Retina (tissue), 1 donor: ENCODE data around the gene ABCB10.
A peak's percentile ranks its signal among the peaks of the same experiment; 100 is the strongest.
"Not testable (repeated sequence)": the region's sequence is repeated elsewhere in the genome, so short reads cannot be mapped to it uniquely, and the experiment has no call there.

Experiments used
- DNase-seq: peaks from one replicate; pipeline ENCODE4 v3.0.0-alpha.2; 2016

Gene ABCB10

DNA sequence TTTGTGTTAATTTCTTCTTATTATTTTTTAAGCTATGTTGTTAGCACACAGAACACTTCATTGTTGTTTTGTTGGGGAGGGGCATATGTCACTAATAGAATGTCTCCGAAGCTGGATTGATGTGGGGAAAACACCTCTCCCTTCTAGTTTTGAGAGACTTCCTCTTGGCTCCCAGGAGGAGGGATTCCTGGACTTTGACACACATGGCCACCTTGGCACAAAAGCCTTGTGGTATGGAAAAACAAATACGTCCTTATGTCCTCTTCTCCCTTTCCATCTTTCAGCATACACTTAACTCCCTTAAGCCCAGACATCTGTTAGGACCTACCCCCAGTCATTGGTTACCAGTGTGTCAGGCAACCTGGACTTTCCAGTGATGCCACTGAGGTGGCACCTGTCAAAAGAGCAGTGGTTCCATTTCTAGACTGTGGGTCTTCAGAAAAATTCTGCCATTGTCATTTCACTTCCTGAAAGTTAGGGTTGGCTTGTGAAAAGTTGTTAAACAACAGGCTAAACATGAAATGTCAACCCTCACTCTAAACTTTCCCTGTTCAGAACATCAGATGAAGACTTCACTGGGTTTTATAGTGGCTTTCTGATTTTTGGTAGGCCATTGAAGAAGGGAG, 12.5 kb upstream of the ABCB10 start:
- DNase-seq = no peak

GRCh38 chr1:229570305-229570704, 11.8 kb upstream of the ABCB10 start:
- no peak for DNase-seq

DNA sequence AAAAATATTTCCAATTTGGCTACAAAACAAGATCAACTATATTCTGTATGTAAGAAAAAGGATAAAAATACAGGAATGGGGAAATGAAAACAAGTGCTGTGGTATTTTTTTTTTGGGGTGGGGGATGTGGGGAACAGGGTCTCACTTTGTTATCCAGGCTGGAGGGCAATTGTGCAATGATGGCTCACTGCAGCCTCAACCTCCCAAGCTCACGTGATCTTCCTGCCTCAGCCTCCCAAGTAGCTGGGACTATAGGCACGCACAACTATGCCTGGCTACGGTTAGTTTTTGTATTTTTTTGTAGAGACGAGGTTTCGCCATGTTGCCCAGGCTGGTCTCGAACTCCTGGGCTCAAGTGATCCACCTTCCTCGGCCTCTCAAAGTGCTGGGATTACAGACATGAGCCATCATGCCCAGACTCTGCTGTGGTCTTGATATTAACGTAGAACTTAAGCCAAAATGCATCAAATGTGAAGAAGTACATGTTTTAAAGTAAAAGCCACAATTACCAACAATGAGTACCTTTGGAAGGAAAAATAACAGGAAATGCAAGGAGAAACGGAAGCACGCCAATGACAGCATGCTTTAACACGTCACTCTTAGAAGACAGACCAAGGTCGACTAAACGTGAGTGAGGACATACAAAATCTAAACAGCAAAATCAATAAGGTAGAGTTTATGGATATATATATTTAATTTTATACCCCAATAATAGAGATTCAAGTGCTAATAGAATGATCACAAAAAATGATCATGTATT, 8.8 kb upstream of the ABCB10 start:
- no peak for DNase-seq

DNA sequence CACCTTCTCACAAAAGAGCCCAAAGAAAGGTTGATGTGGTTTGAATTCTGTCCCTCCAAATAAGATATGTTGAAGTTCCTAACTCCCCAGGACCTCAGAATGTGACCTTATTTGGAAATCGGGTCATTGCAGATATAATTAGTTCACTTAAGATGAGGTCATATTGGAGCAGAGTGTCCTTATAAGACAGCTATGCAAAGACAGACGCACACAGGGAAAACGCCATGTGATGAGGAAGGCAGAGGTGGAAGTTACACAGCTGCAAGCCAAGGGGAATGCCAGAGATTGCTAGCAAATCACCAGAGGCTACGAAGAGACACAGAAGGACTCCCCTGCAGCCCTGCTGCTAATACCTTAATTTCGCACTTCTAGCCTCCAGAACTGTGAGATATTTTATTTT, 5.2 kb upstream of the ABCB10 start:
- no peak for DNase-seq

GRCh38 chr1:229563241-229563640, 4.7 kb upstream of the ABCB10 start:
- no peak for DNase-seq

GRCh38 chr1:229562686-229563085, 4.2 kb upstream of the ABCB10 start:
- no peak for DNase-seq

GRCh38 chr1:229561141-229561540, 2.6 kb upstream of the ABCB10 start:
- DNase-seq = no peak

- not testable (repeated sequence) for DNase-seq
Measured at GRCh38 chr1:229560124-229560523, 1.6 kb upstream of the ABCB10 start.

- not testable (repeated sequence) for DNase-seq
Measured at GRCh38 chr1:229559336-229559801, 862 bp upstream of the ABCB10 start.

DNA sequence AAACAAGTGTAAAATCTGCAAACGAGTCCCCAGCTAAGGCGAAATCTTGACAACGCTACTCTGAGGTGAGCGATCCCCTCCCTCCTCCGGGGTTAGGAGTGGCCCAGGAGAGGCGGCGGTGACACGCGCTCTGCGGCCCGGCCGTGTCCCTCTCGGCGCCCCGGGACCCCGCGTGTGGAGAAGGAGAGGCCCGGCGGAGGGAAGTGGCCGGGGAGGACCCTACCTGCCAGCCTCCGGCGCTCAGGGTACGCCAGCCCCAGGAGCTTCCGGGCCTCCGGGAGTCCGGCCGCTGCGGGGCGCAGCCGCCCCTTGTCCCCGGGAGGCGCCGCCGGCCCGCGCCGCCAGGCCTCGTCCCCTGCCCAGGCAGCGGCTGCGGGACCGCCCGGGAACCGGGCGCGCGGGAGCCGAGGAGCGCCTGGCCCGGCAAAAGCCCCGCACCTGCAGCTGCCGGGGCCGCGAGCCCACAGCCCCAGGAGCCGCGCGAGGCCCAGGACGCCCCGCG, 543 bp downstream of the ABCB10 start:
- DNase-seq = peak; percentile 58

- DNase-seq = no peak
Measured at GRCh38 chr1:229557200-229557850, 1.2 kb downstream of the ABCB10 start.

GRCh38 chr1:229554886-229555621, 3.5 kb downstream of the ABCB10 start:
- no peak for DNase-seq

DNA sequence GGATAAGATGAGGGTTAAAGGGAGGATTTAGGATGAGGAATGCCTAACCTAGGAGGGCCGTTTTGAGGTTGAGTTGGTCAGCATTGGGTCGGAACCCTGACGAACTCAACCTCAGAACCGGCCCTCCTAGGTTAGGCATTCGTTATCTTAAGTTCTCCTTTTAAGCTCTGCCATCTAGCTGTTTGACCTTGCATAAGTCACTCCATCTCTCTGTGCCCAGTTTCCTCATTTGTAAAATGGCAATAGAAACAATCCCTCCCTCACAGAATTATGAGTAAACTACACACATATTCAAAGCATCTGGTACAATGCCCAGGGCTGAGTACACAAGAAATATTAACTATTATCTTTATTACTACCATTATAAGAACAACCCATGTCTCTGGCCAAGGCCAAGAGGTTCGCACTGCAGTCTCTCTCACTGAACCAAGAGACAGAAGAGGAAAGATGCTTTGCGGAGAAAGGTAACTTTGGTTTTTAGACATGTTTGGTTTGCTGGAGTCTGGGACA, 4.8 kb downstream of the ABCB10 start:
- no peak for DNase-seq

DNA sequence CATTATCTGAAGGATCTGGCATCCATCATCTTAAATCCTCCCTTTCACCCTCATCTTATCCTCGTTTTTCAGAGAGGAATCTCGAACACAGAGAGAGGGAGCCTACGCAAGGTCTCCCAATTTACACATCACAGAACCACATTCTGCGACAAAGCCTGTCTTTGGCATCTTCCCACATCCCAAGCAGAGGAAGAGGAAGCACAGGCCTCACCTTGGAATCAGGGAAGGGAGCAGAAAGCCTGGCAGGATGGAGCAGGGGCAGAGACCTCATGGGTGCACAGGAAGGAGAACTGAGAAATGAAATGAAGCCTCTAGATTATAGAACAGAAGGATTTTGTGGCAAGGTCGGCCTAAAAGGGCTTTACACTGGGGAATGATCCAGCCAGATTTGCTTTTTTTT, 5.8 kb downstream of the ABCB10 start:
- no peak for DNase-seq

DNA sequence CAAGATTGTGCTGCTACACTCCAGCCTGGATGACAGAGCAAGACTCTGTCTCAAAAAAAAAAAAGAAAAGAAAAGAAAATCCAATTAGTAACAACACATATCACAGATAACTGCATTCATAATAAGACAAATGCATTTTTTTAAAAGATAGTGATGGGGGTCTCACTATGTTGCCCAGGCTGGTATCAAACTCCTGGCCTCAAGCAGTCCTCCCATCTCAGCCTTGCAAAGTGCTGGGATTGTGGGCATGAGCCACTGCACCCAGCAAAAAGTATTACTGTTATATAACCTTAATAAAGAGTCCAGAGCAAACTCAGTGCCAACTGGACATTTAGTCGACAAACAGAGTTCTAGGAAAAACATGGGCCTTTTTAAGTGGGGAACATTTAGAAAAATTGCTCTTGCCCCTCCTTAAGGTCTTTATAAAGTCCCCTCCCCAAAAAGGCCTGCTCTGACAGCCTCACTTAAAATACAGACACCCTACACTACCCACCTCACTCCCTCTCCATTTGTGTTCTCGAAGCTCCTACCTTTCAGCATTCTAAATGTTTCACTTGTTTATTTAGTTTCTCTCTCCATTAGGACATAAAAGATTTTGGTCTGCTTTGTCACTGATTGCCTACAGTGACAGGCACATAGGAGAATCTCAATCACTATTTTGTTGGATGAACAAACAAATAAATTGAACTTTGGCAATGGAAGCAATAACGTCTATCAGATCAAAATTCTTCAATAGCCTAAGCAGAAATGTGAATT, 7.5 kb downstream of the ABCB10 start:
- no peak for DNase-seq

DNA sequence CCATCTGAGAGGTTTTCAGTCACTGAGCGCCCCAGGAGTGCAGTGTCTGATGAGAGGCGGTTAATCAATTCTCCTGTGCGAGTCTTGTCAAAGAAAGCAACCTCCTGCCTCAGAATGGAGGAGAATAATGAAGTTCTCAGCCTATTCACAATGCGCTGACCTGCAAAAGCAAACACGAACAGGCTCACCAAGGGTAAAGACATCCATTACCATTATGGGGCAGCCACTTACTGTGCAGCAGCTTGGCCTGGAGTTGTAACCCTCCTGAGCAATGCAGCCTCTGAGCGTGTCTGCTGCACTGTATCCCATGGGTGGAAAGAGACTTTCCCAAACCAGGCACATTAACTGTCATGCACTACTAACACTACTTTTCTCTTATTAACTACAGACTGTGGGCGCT, 11.0 kb downstream of the ABCB10 start:
- no peak for DNase-seq

- DNase-seq = no peak
Measured at GRCh38 chr1:229544587-229544986, 13.9 kb downstream of the ABCB10 start.

- DNase-seq = no peak
Measured at GRCh38 chr1:229539863-229540506, 18.5 kb downstream of the ABCB10 start.

DNA sequence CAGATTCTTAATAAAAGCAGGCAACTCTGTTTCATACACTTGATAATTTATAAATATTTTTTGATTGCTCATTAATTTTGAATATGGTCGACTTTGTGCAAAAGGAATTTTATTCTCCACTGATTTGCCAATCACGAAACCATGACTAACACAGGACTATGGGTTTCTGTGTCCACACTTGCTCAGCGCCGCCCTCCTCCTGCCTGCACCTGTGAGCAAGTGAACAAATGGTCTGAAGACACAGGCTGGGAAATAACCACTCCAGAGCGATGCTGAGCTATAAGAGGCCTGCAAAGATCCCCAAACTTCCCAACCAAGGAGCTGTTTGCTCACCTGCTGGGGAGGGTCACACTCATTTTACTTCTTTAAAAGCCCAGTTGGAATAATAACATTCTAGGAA, 19.6 kb downstream of the ABCB10 start:
- DNase-seq = no peak

DNA sequence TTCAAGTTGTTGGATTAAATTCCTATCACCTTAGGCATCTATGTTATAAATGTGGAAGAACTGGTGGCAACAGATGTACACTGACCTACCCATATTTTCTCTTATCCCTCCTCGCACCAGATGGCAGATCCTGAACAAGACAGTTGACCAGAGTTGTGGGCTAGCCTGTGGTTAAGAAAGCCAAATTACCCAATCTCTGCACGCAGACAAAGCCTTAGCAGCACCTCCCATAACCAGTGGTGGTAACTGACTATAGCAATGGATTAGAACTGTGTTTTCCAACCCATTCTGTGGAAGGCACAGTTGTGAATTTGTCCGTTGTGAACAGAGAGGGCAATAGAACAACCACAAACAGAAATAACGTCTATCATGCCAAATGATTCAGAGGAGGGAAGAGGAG, 20.6 kb downstream of the ABCB10 start:
- no peak for DNase-seq

GRCh38 chr1:229536982-229537381, 21.5 kb downstream of the ABCB10 start:
- no peak for DNase-seq

- no peak for DNase-seq
Measured at GRCh38 chr1:229535230-229535629, 23.3 kb downstream of the ABCB10 start.
